Activated naive CD4-positive, alpha-beta T cell treated with anti-CD3 and anti-CD28 coated beads, Interleukin-2, amount 10 ng/mL, durations not matched to agents 7 days and 5 days (primary cell): Measurements from ENCODE around the gene PRKG1.

ENCODE experiments used
- CTCF ChIA-PET: fragments of 350-600 bp; sonication (Branson Sonifier 250); formaldehyde crosslinking; loops from one replicate; lab custom pipeline; 2021; ENCODE audit warnings: antibody characterized with exemption; lab: Charles Lee
- DNase-seq: peaks from one replicate; pipeline ENCODE4 v3.0.0-alpha.2; 2020
- H3K27ac Mint-ChIP-seq: one replicate; pipeline ENCODE4 v1.8.0; 2021; ENCODE audit warnings: mild to moderate bottlenecking, moderate library complexity, mixed read lengths
- H3K27me3 Mint-ChIP-seq: one replicate; pipeline ENCODE4 v1.8.0; 2021; ENCODE audit warnings: mild to moderate bottlenecking, mixed read lengths
- H3K36me3 Mint-ChIP-seq: one replicate; pipeline ENCODE4 v1.8.0; 2021; ENCODE audit warnings: mixed read lengths
- H3K4me1 Mint-ChIP-seq: one replicate; pipeline ENCODE4 v1.8.0; 2021; ENCODE audit warnings: mixed read lengths
- H3K4me3 Mint-ChIP-seq: one replicate; pipeline ENCODE4 v1.8.0; 2021; ENCODE audit warnings: mild to moderate bottlenecking, moderate library complexity, mixed read lengths
- H3K9me3 Mint-ChIP-seq: one replicate; pipeline ENCODE4 v1.8.0; 2021; ENCODE audit warnings: mixed read lengths

Gene PRKG1

GRCh38 chr10:51063659-51064535 is 10.4 kb upstream of the PRKG1 start:
- no peaks in the 10 kb centered on the region for H3K9me3 Mint-ChIP-seq
- H3K4me3 Mint-ChIP-seq, result no peak overlapping the region
- H3K27me3 Mint-ChIP-seq, result no peaks in the 10 kb centered on the region
- CTCF ChIA-PET, result interaction anchor here (0.6 to 1.3 kb wide), 6 partner anchors 7 to 1152 kb away, joined by 3 to 4 read pairs (median 3); no protein-coding TSS in a partner anchor
- DNase-seq, result no peak
- no peaks in the 10 kb centered on the region for H3K4me1 Mint-ChIP-seq
- H3K36me3 Mint-ChIP-seq, result no peaks in the 10 kb centered on the region
- no peak overlapping the region for H3K27ac Mint-ChIP-seq

- no peak for DNase-seq
- no peaks in the 10 kb centered on the region for H3K4me1 Mint-ChIP-seq
- no peaks in the 10 kb centered on the region for H3K9me3 Mint-ChIP-seq
- H3K27me3 Mint-ChIP-seq, result no peaks in the 10 kb centered on the region
- no peaks in the 10 kb centered on the region for H3K36me3 Mint-ChIP-seq
- H3K27ac Mint-ChIP-seq, result no peak overlapping the region
- no peak overlapping the region for H3K4me3 Mint-ChIP-seq
- CTCF ChIA-PET, result no interaction called here
Measured at GRCh38 chr10:51066231-51066630, 8.1 kb upstream of the PRKG1 start.

- peaks cover 8% of the 10 kb centered on the region for H3K4me1 Mint-ChIP-seq
- no peak for DNase-seq
- no peak overlapping the region for H3K27ac Mint-ChIP-seq
- no peak overlapping the region for H3K4me3 Mint-ChIP-seq
- H3K9me3 Mint-ChIP-seq, result no peaks in the 10 kb centered on the region
- peaks cover 41% of the 10 kb centered on the region for H3K27me3 Mint-ChIP-seq
- no peaks in the 10 kb centered on the region for H3K36me3 Mint-ChIP-seq
- CTCF ChIA-PET, result no interaction called here
Measured at GRCh38 chr10:51072210-51072609, 2.1 kb upstream of the PRKG1 start.

- H3K27ac Mint-ChIP-seq, result no peak overlapping the region
- H3K27me3 Mint-ChIP-seq, result peaks cover 41% of the 10 kb centered on the region
- no peaks in the 10 kb centered on the region for H3K36me3 Mint-ChIP-seq
- no peak for DNase-seq
- peaks cover 8% of the 10 kb centered on the region for H3K4me1 Mint-ChIP-seq
- H3K9me3 Mint-ChIP-seq, result no peaks in the 10 kb centered on the region
- CTCF ChIA-PET, result no interaction called here
- H3K4me3 Mint-ChIP-seq, result no peak overlapping the region
Measured at GRCh38 chr10:51072921-51073434, 1.3 kb upstream of the PRKG1 start.

GRCh38 chr10:51073453-51074237 is 642 bp upstream of the PRKG1 start:
- DNase-seq, result no peak

GRCh38 chr10:51075043-51075872 is 971 bp downstream of the PRKG1 start:
- no peak overlapping the region for H3K27ac Mint-ChIP-seq
- H3K9me3 Mint-ChIP-seq, result no peaks in the 10 kb centered on the region
- H3K36me3 Mint-ChIP-seq, result no peaks in the 10 kb centered on the region
- CTCF ChIA-PET, result no interaction called here
- H3K4me1 Mint-ChIP-seq, result peaks cover 8% of the 10 kb centered on the region
- H3K27me3 Mint-ChIP-seq, result peaks cover 42% of the 10 kb centered on the region
- no peak overlapping the region for H3K4me3 Mint-ChIP-seq
- no peak for DNase-seq

More at GRCh38 chr10:51073453-51074237, 642 bp upstream of the PRKG1 start:
- CTCF ChIA-PET, result no interaction called here
- peaks cover 8% of the 10 kb centered on the region for H3K4me1 Mint-ChIP-seq
- H3K27ac Mint-ChIP-seq, result no peak overlapping the region
- no peak overlapping the region for H3K4me3 Mint-ChIP-seq
- H3K27me3 Mint-ChIP-seq, result peaks cover 41% of the 10 kb centered on the region
- H3K9me3 Mint-ChIP-seq, result no peaks in the 10 kb centered on the region
- no peaks in the 10 kb centered on the region for H3K36me3 Mint-ChIP-seq

- DNase-seq, result no peak
- peaks cover 45% of the 10 kb centered on the region for H3K27me3 Mint-ChIP-seq
- H3K9me3 Mint-ChIP-seq, result no peaks in the 10 kb centered on the region
- no peak overlapping the region for H3K27ac Mint-ChIP-seq
- CTCF ChIA-PET, result no interaction called here
- H3K4me3 Mint-ChIP-seq, result no peak overlapping the region
- H3K4me1 Mint-ChIP-seq, result peaks cover 8% of the 10 kb centered on the region
- H3K36me3 Mint-ChIP-seq, result no peaks in the 10 kb centered on the region
Measured at GRCh38 chr10:51075873-51076229, 1.6 kb downstream of the PRKG1 start.

GRCh38 chr10:51076299-51076841 is 2.1 kb downstream of the PRKG1 start:
- Mint-ChIP-seq H3K27ac (no peak overlapping the region), H3K9me3 (no peaks in the 10 kb centered on the region), H3K4me1 (peaks cover 8% of the 10 kb centered on the region), H3K36me3 (no peaks in the 10 kb centered on the region), H3K27me3 (peaks cover 45% of the 10 kb centered on the region), H3K4me3 (no peak overlapping the region)
- DNase-seq, result no peak
- CTCF ChIA-PET, result no interaction called here

GRCh38 chr10:51077074-51077473 is 2.8 kb downstream of the PRKG1 start:
- no peaks in the 10 kb centered on the region for H3K9me3 Mint-ChIP-seq
- no peak overlapping the region for H3K27ac Mint-ChIP-seq
- peaks cover 8% of the 10 kb centered on the region for H3K4me1 Mint-ChIP-seq
- peaks cover 40% of the 10 kb centered on the region for H3K27me3 Mint-ChIP-seq
- no peak overlapping the region for H3K4me3 Mint-ChIP-seq
- H3K36me3 Mint-ChIP-seq, result no peaks in the 10 kb centered on the region
- no peak for DNase-seq
- CTCF ChIA-PET, result no interaction called here

- CTCF ChIA-PET, result no interaction called here
Measured at GRCh38 chr10:51077507-51077906, 3.2 kb downstream of the PRKG1 start.

GRCh38 chr10:51079331-51079730 is 5.0 kb downstream of the PRKG1 start:
- CTCF ChIA-PET, result no interaction called here
- H3K4me3 Mint-ChIP-seq, result no peak overlapping the region

More at GRCh38 chr10:51077507-51077906, 3.2 kb downstream of the PRKG1 start:
- Mint-ChIP-seq H3K4me1 (peaks cover 8% of the 10 kb centered on the region), H3K4me3 (no peak overlapping the region), H3K27me3 (peaks cover 39% of the 10 kb centered on the region), H3K9me3 (no peaks in the 10 kb centered on the region), H3K27ac (no peak overlapping the region), H3K36me3 (no peaks in the 10 kb centered on the region)
- no peak for DNase-seq

GRCh38 chr10:51079766-51080165 is 5.5 kb downstream of the PRKG1 start:
- no peaks in the 10 kb centered on the region for H3K9me3 Mint-ChIP-seq
- H3K27me3 Mint-ChIP-seq, result peaks cover 22% of the 10 kb centered on the region
- H3K27ac Mint-ChIP-seq, result no peak overlapping the region
- no peaks in the 10 kb centered on the region for H3K36me3 Mint-ChIP-seq
- no peak overlapping the region for H3K4me3 Mint-ChIP-seq
- CTCF ChIA-PET, result no interaction called here
- DNase-seq, result no peak
- peaks cover 3% of the 10 kb centered on the region for H3K4me1 Mint-ChIP-seq

More at GRCh38 chr10:51079331-51079730, 5.0 kb downstream of the PRKG1 start:
- Mint-ChIP-seq H3K36me3 (no peaks in the 10 kb centered on the region), H3K4me1 (peaks cover 4% of the 10 kb centered on the region), H3K27me3 (peaks cover 27% of the 10 kb centered on the region), H3K9me3 (no peaks in the 10 kb centered on the region), H3K27ac (no peak overlapping the region)
- no peak for DNase-seq

GRCh38 chr10:51080311-51081006 is 6.2 kb downstream of the PRKG1 start:
- H3K27ac Mint-ChIP-seq, result no peak overlapping the region
- H3K4me3 Mint-ChIP-seq, result no peak overlapping the region
- peaks cover 15% of the 10 kb centered on the region for H3K27me3 Mint-ChIP-seq
- H3K4me1 Mint-ChIP-seq, result no peaks in the 10 kb centered on the region
- no peaks in the 10 kb centered on the region for H3K9me3 Mint-ChIP-seq
- CTCF ChIA-PET, result no interaction called here
- no peak for DNase-seq
- no peaks in the 10 kb centered on the region for H3K36me3 Mint-ChIP-seq
